ENCODE data around the gene MYO5B.

GRCh38 chr18:49911427-49911826, 283.5 kb downstream of the MYO5B start:
- TF ChIP-seq CTCF (IDR thresholded peaks at IDR 0.05; ENCODE audit: insufficient read depth, low read length, poor library complexity, severe bottlenecking) (no peak), EZH2phosphoT487 (conservative IDR thresholded peaks at IDR 0.05; ENCODE audit: low read length) (no peak)
